ENCODE data around the gene NTNG1.

Gene NTNG1

GRCh38 chr1:107524301-107524700, 383.5 kb downstream of the NTNG1 start:
- no peak for DNase-seq

- DNase-seq: no peak
Measured at GRCh38 chr1:107525145-107525544, 384.3 kb downstream of the NTNG1 start.

- DNase-seq: no peak
Measured at GRCh38 chr1:107525961-107526360, 385.1 kb downstream of the NTNG1 start.

GRCh38 chr1:107526524-107527198, 385.8 kb downstream of the NTNG1 start:
- no peak for DNase-seq

- peak; percentile 4 to 15 for DNase-seq
Measured at GRCh38 chr1:107529511-107530149, 388.8 kb downstream of the NTNG1 start.

GRCh38 chr1:107530543-107530942, 389.7 kb downstream of the NTNG1 start:
- no peak for DNase-seq

- DNase-seq: no peak
Measured at GRCh38 chr1:107531065-107531908, 390.4 kb downstream of the NTNG1 start.

GRCh38 chr1:107532318-107532717, 391.5 kb downstream of the NTNG1 start:
- DNase-seq: no peak
